ENCODE data around the gene USP2. TPM values are rescaled to one million over a fixed set of nuclear protein-coding genes. Genes with fewer than 3 reads are reported as not detected.

Gene USP2
- total RNA-seq, 2 experiments from 2014 or later = 0.48 to 0.53 TPM

DNA sequence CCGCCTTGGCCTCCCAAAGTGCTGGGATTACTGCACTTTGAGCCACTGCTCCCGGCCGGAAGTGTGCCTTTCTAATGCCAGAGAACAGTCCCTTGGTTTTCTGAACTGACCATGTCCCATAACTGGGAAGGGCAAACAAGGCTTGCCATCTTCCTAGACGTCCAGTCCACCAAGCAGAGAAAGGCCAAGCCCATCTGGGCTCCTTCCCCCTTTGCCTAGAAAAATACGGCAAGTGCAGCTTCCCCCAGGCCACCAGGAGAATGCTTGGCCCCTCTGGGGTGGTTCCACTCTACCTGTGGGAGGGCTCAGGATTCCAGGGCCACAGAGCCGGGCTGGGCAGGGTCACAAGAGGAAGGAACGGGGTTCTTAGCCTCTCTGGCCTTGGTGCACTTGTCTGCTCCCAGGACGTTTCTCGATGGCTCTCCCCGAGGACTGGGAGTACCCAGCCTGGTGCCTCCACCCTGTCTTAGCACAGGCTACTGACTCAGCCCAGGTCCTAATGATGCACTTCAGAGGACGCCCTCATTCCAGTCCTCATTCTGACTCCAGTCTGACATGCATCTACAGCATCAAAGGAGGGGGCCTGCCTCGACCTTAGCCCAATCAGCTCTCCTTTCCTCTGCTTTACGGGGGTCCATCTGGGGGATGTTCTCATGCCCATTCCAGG, 1.2 kb downstream of the USP2 start:
- Mint-ChIP-seq H3K36me3 (ENCODE audit: low read depth) (no peaks in the 10 kb centered on the region), H3K9me3 (no peaks in the 10 kb centered on the region), H3K4me1 (no peaks in the 10 kb centered on the region), H3K27ac (no peak overlapping the region), H3K4me3 (no peak overlapping the region), H3K27me3 (peaks cover 5% of the 10 kb centered on the region)
- POLR2A ChIA-PET = no interaction called here
- CTCF ChIA-PET = interaction anchor here (0.8 to 7.1 kb wide), 11 partner anchors 9 to 211 kb away, joined by 3 to 78 read pairs (median 6); no protein-coding TSS in a partner anchor
- DNase-seq = no peak

DNA sequence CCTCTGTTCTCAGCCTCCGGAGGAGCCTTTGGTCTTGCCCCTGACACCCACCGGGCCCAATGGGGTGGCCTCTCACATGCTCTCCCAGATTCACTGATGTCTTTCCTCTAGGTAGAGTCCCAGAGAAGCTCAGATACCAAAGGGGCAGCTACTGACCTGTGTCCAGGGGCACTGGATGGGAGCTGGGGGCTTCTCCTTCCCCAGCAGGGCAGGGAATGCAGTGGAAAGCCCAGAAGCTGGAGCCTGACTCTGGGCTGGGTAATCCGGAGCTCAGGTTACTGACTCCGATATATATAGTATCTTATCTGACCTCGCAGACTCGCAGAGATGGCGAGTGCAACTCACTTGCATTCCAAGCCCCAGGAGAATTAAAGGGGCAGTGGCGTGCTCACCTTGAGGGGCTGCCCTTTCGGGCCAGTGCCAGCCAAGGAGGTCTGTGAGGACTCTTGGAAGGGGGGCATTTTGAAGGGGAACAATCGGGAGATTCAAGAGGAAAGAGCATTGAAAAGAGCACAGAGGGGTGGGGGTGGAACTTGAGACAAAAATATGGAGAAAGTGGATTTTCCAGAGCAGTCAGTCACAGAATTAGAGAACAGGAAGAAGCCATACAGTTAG, 2.5 kb downstream of the USP2 start:
- Mint-ChIP-seq H3K36me3 (ENCODE audit: low read depth) (no peaks in the 10 kb centered on the region), H3K4me1 (peaks cover 1% of the 10 kb centered on the region), H3K4me3 (no peak overlapping the region), H3K27ac (no peak overlapping the region), H3K9me3 (no peaks in the 10 kb centered on the region), H3K27me3 (peaks cover 5% of the 10 kb centered on the region)
- CTCF ChIA-PET = interaction anchor here (2.8 to 7.1 kb wide), 2 partner anchors 14 to 22 kb away, joined by 6 to 78 read pairs; no protein-coding TSS in a partner anchor
- DNase-seq = no peak
- POLR2A ChIA-PET = no interaction called here

DNA sequence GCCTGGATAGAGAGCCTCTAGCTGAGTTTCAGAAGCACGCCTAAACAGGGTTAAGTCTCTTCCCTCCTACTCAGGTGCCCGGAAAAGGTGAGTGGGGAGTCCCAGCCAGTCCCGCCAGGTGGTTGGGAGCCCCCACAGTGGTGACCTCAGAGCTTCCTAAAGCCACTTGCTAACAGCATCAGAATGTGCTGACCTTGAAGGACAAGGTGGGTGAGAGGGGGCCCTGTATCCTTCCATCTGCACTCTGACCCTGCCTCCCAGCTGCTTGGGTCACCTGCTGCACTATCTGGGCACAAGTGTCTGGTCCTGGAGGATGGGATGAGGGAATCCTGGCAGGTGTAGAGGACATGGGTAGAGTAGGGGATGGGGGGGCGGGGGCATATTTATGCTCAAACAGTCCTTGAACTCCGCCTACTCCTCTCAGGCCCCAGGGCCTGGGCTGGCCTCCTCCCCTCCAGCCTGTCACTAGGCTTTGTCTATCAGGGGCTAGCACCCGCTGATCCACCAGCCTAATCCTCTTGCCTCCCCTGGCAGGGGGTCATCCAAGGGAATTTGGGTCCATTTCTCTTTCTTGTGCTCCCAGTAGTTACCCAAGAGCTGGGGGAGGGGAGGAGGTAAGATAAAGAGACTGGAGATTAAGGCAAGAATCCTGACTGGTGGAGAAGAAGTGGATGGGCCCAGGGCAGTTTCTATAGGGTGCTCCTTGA, 3.4 kb downstream of the USP2 start:
- POLR2A ChIA-PET = no interaction called here
- no peak for DNase-seq
- no peaks in the 10 kb centered on the region for H3K36me3 Mint-ChIP-seq (ENCODE audit: low read depth)
- H3K4me3 Mint-ChIP-seq = no peak overlapping the region
- peaks cover 9% of the 10 kb centered on the region for H3K4me1 Mint-ChIP-seq
- no peaks in the 10 kb centered on the region for H3K9me3 Mint-ChIP-seq
- H3K27ac Mint-ChIP-seq = no peak overlapping the region
- peaks cover 5% of the 10 kb centered on the region for H3K27me3 Mint-ChIP-seq
- CTCF ChIA-PET = interaction anchor here (7.1 to 11.3 kb wide), 2 partner anchors 21 to 22 kb away, joined by 78 to 115 read pairs; no protein-coding TSS in a partner anchor

DNA sequence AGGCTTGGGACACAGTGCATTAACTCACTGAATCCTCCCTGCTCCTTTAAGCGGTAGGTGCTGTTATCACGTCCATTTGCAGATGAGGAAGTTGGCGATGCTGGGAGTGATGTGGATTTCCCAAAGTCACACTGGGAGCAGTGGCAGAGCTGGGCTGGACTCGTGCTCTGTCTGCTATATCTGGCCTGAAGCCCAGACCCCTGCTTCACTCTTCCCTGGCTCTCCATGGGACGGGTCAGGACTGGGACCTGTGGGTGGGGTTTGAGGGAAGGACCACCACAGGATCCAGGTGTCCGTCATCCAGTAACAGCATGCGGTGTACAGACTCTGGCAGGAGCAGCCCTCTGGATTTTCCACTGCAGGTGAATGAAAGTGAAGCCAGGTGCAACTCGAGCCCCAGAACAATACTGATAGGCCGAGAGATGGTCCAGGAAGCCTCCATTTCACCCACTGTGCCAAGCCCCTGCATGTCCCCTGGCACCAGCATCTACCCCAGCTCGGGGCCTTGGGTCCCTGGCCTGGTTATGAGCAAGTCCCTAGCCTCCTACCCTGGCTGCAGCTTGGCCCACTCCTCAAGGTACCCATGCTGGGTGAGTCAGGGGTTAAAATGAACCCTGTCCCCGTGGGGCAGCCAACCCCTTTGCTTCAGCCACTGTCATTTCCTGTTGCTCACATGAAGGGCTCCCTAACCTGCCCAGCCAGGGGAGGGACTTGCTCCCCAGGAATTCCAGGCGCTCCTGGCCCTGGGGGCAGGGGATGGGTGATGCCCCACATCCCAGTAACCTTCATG, 4.2 kb downstream of the USP2 start:
- CTCF ChIA-PET = interaction anchor here (0.5 to 11.3 kb wide), 7 partner anchors 15 to 179 kb away, joined by 3 to 115 read pairs (median 5); no protein-coding TSS in a partner anchor
- Mint-ChIP-seq H3K36me3 (ENCODE audit: low read depth) (no peaks in the 10 kb centered on the region), H3K4me1 (peaks cover 9% of the 10 kb centered on the region), H3K4me3 (no peak overlapping the region), H3K9me3 (no peaks in the 10 kb centered on the region), H3K27ac (no peak overlapping the region), H3K27me3 (peaks cover 5% of the 10 kb centered on the region)
- DNase-seq = peak; percentile 14
- POLR2A ChIA-PET = no interaction called here

DNA sequence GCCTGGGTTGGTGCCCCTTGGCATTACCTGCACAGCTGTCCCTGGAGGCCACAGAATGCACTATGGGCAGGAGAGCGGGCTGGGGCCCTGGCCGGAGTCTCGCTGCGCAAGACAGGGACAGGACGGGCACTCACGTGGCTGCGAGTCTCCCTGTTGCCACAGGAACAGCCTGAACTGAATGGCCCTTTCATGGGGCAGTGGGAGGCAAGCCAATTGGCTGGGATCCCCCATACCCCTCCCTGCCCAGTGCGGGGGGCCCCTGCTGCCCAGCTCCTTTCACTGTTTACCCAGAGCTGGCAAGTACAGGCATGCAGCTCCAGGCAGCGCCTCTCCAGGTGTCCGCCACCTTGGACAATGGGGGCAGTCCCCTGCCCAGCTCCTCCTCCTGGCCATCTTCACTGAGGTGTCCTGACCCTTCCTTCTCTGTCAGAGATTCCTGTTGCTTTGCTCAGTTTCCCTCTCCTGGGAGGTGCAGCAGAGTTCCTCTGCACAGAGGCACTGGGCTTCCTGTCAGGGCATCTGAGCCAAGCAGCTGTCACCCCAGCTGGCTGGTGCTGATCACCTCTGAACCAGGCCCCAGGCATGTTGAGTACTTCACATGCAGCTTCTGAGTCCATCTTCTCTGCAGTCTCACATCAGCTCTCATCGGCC, 5.2 kb downstream of the USP2 start:
- Mint-ChIP-seq H3K4me3 (no peak overlapping the region), H3K4me1 (peaks cover 9% of the 10 kb centered on the region), H3K27me3 (peaks cover 2% of the 10 kb centered on the region), H3K36me3 (ENCODE audit: low read depth) (no peaks in the 10 kb centered on the region), H3K9me3 (no peaks in the 10 kb centered on the region), H3K27ac (no peak overlapping the region)
- ChIA-PET CTCF (interaction anchor here (0.9 to 11.3 kb wide), 6 partner anchors 14 to 99 kb away, joined by 3 to 115 read pairs (median 6); no protein-coding TSS in a partner anchor), POLR2A (interaction anchor here (0.8 to 1.7 kb wide), 2 partner anchors 15 to 38 kb away, joined by 3 to 4 read pairs; no protein-coding TSS in a partner anchor)
- peak; percentile 13 for DNase-seq

DNA sequence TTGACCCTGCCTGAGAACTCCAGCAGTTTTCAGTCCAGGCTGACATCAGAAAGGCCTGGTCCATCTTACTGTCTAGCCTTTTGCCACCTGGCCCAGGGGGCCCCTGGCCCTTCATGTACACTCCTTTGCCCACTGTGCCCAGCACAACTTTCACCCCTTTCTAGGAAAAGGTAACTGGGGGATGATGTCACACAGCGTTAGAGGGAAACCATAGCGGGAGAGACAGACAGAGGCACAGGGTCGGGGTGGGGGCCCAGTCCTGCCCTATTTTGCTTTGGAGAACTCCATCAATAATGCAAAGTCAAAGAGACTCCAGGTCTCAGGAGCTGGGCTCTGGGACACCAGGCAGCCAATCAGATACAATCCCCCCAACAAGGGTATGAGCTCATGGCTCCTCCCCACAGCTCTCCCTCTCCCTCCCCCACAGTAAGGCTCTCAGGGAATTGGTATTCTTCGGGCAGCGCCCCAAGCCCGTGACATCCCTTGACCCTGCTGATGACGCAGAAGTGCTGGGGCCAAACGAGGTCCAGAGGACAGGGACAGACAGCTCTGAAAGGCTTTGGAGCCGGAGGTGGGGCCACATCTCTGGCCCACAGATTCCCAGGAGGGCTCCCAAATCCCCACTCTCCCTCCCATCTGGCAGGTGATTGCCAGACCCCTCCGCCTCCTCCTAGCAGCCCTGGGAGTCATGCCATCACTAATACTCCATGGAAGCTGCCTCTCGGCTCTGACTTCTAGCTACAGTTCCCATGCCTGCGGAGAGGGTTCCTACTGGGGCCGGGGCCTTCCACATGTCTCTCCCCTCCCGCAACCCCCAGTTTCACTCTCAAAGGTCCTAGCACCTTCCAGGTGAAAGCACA, 5.9 kb downstream of the USP2 start:
- POLR2A ChIA-PET = interaction anchor here (0.8 to 1.7 kb wide), 3 partner anchors 14 to 38 kb away, joined by 3 to 4 read pairs (median 3); no protein-coding TSS in a partner anchor
- no peaks in the 10 kb centered on the region for H3K9me3 Mint-ChIP-seq
- no peak overlapping the region for H3K27ac Mint-ChIP-seq
- H3K4me1 Mint-ChIP-seq = peaks cover 12% of the 10 kb centered on the region
- no peaks in the 10 kb centered on the region for H3K27me3 Mint-ChIP-seq
- DNase-seq = no peak
- H3K4me3 Mint-ChIP-seq = no peak overlapping the region
- CTCF ChIA-PET = interaction anchor here (1.2 to 11.3 kb wide), 5 partner anchors 8 to 99 kb away, joined by 3 to 115 read pairs (median 5); no protein-coding TSS in a partner anchor
- H3K36me3 Mint-ChIP-seq (ENCODE audit: low read depth) = no peaks in the 10 kb centered on the region

DNA sequence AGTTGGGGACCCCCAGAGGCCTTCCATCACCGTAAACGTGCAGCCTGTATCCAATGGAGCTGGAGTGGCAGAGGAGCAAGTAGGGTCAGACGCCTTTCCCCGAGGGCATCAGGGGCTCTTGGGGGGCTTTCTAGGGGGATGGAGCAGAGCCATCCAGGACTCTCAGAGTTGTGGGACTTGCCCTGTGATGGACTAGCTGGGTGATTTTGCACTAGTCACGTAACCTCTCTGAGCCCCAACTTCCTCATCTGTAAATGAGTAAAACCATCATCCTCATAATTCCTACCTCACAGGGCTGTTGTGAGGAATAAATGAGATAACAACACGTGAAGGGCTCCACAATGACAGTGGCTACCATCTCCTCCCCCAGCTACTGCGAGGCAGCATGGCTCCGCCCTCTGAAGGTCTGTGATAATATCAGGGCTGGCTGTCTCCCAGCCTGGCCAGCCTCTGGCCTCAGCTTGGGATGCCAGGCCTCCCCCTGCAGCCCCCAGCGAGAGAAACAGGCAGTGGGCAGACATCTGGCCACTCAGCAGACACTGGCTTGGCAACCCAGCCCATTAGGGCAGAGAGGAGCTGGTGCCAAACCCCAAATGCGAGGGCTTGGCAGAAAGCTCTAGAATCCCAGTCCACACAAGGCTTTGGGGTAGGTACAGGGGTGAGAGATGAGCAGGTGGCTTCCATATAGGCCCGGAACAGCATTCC, 6.7 kb downstream of the USP2 start:
- H3K4me1 Mint-ChIP-seq = peaks cover 18% of the 10 kb centered on the region
- H3K36me3 Mint-ChIP-seq (ENCODE audit: low read depth) = no peaks in the 10 kb centered on the region
- no peak for DNase-seq
- H3K27me3 Mint-ChIP-seq = no peaks in the 10 kb centered on the region
- ChIA-PET CTCF (interaction anchor here (1.2 to 11.3 kb wide), 7 partner anchors 9 to 100 kb away, joined by 3 to 115 read pairs (median 7); no protein-coding TSS in a partner anchor), POLR2A (interaction anchor here (1.6 to 1.7 kb wide), 2 partner anchors 14 to 19 kb away, joined by 3 to 4 read pairs; no protein-coding TSS in a partner anchor)
- H3K4me3 Mint-ChIP-seq = no peak overlapping the region
- H3K9me3 Mint-ChIP-seq = no peaks in the 10 kb centered on the region
- no peak overlapping the region for H3K27ac Mint-ChIP-seq

DNA sequence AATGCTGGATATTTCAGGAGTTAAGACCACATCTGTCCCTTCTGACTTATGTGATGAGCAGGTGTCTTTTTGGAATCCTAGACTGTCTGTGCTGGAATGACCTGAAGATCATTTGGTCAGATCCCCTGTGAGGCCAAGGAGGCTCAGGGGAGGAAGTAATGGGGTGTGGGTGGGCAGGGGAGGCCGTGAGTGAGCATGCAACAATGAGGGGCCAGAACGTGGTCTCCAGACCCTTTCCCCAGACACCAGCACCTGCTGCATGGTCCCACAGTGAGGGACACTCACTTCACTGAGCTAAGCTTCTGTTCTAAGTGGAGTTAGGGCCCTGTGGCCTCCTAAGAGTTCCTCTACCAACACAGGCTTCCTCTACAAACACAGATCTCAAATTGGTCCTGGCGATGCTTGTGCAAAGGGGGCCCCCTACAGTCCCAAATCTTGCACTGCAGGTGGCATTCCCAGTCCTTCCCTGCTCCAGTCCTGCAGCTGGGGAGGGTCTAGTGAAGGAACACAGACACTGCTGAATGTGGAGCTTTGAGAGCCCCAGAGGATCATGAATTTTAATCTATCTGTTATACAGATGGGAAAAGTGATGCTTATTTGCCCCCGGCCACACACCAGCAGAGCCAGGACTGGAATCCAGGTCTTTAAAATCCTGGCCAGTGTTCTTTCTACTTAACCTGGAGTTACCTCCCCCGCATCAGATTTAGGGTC, 7.4 kb downstream of the USP2 start:
- CTCF ChIA-PET = interaction anchor here (1.1 to 11.3 kb wide), 8 partner anchors 8 to 100 kb away, joined by 3 to 115 read pairs (median 6); partner anchors contain the start of gene USP2
- H3K4me3 Mint-ChIP-seq = no peak overlapping the region
- H3K27me3 Mint-ChIP-seq = no peaks in the 10 kb centered on the region
- H3K27ac Mint-ChIP-seq = no peak overlapping the region
- peaks cover 18% of the 10 kb centered on the region for H3K4me1 Mint-ChIP-seq
- POLR2A ChIA-PET = interaction anchor here (1.6 kb wide), 1 partner anchor 18 kb away, joined by 3 read pairs; no protein-coding TSS in a partner anchor
- no peaks in the 10 kb centered on the region for H3K9me3 Mint-ChIP-seq
- no peaks in the 10 kb centered on the region for H3K36me3 Mint-ChIP-seq (ENCODE audit: low read depth)
- DNase-seq = peak; percentile 49

DNA sequence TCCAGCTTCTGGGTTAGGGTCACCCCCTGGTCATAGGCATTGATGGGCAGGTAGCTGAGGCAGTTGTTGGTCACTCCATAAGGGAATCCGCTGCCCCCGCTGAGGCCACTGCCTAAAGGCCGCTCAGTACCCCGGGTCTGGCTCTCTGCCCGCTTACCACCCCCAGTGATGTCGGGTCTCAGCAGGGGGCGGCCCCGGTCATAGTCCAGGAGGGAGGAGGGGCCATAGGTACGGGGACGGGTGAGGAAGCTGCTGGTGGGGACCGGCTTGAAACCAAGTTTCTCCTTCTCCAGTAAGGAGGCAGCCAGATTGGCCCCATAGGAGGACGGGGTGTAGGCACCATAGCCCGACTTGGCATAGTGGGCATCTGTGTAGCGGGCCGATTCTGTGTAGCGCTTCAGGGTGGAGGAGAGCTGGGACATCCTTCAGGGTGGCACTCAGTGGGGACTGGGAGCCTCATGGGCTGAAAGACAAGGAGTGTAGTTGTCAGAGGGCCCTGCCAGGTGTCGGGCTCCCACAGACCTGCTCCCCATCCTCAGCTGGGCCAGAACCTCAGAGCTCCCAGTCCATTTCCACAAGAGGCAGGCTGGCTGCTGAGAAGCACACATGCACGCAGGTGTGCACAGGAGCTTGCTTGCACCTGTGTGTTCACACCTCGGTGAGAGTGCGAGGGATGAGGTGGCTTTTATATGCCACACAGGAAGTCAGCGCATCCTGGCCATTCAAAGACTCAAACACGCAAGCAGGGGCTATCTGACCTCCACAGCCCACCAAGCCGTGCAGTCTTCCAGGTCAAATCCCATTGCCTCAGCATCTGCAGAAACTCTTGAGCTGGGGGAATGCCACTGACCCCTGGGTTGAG, 8.2 kb downstream of the USP2 start:
- Mint-ChIP-seq H3K4me3 (no peak overlapping the region), H3K27ac (no peak overlapping the region), H3K4me1 (peaks cover 18% of the 10 kb centered on the region), H3K36me3 (ENCODE audit: low read depth) (no peaks in the 10 kb centered on the region), H3K27me3 (no peaks in the 10 kb centered on the region), H3K9me3 (no peaks in the 10 kb centered on the region)
- POLR2A ChIA-PET = no interaction called here
- CTCF ChIA-PET = interaction anchor here (1.1 to 11.3 kb wide), 7 partner anchors 8 to 101 kb away, joined by 3 to 115 read pairs (median 7); partner anchors contain the start of gene USP2
- DNase-seq = no peak

All from activated CD4-positive, alpha-beta memory T cell treated with anti-CD3 and anti-CD28 coated beads, Interleukin-2, amount 10 ng/mL, durations not matched to agents 7 days and 5 days (primary cell).